ENCODE data around the gene SLC9A7. TPM values are rescaled to one million over a fixed set of nuclear protein-coding genes. Genes with fewer than 3 reads are reported as not detected.

SLC9A7 gene
- total and polyA plus RNA-seq, 2 experiments from 2014 or later, result 2.5 to 15.4 TPM

- no peak for TF ChIP-seq REST (IDR thresholded peaks at IDR 0.05; ENCODE audit: unreplicated experiment)
Measured at GRCh38 chrX:46582966-46583365, 176.0 kb downstream of the SLC9A7 start (continued).

- Histone ChIP-seq H2AFZ (no peak overlapping the region), H3K4me1 (ENCODE audit: insufficient read depth) (peaks cover 32% of the 10 kb centered on the region), H3K4me3 (no peak overlapping the region), H3K36me3 (ENCODE audit: insufficient read depth) (no peaks in the 10 kb centered on the region), H3K79me2 (replicated peaks; ENCODE audit: insufficient read depth) (peaks cover 65% of the 10 kb centered on the region), H3K9me2 (ENCODE audit: insufficient read depth) (no peaks in the 10 kb centered on the region), H4K20me1 (replicated peaks; ENCODE audit: insufficient read depth) (no peaks in the 10 kb centered on the region), H3K4me2 (peak overlapping the region; percentile 54; the same call in 1 of the 2 replicates), H3F3A (replicated peaks; ENCODE audit: low read depth) (no peaks in the 10 kb centered on the region), H3K27ac (ENCODE audit: low read depth) (peak overlapping the region; percentile 67; the same call in 1 of the 2 replicates), H3K27me3 (ENCODE audit: insufficient read depth) (no peaks in the 10 kb centered on the region)
- Mint-ChIP-seq H3K27ac (peak overlapping the region; percentile 83), H3K36me3 (ENCODE audit: low read depth) (peaks cover 16% of the 10 kb centered on the region), H3K4me1 (peaks cover 35% of the 10 kb centered on the region), H3K4me3 (peak overlapping the region; percentile 42; the same call in 1 of the 3 replicates), H3K9me3 (no peaks in the 10 kb centered on the region), H3K27me3 (ENCODE audit: insufficient read depth, low read depth, poor library complexity) (peaks cover 3% of the 10 kb centered on the region)
- ATAC-seq, result no peak
- no peak for DNase-seq (ENCODE audit: low spot score)
- TF ChIP-seq JUNB (IDR thresholded peaks at IDR 0.05; ENCODE audit: unreplicated experiment) (no peak), POLR2AphosphoS5 (IDR thresholded peaks at IDR 0.05; ENCODE audit: low read depth) (no peak), EZH2phosphoT487 (IDR thresholded peaks at IDR 0.05; ENCODE audit: unreplicated experiment) (no peak), STAT1 (IDR thresholded peaks at IDR 0.05; ENCODE audit: unreplicated experiment) (no peak), ZNF462 (CRISPR knock-in tag; IDR thresholded peaks at IDR 0.05) (no peak), NANOG (IDR thresholded peaks at IDR 0.05; ENCODE audit: borderline replicate concordance) (no peak), ZNF331 (CRISPR knock-in tag; IDR thresholded peaks at IDR 0.05; ENCODE audit: low read depth) (no peak), ETS1 (IDR thresholded peaks at IDR 0.05) (no peak), REST (IDR thresholded peaks at IDR 0.05; ENCODE audit: unreplicated experiment) (no peak), EZH2 (IDR thresholded peaks at IDR 0.05; ENCODE audit: low read depth, unreplicated experiment) (no peak), ZNF114 (CRISPR knock-in tag; IDR thresholded peaks at IDR 0.05) (no peak)
Measured at GRCh38 chrX:46582325-46582724, 176.6 kb downstream of the SLC9A7 start.

All from GM23338 (cell line).